Medulla oblongata (tissue), 1 donor: ENCODE measurements around the gene TWNK.

Experiments used
- DNase-seq: peaks from one replicate; pipeline ENCODE4 v3.0.0-alpha.2; 2015; ENCODE audit errors: extremely low spot score

TWNK gene

GRCh38 chr10:100986952-100987684 lies at the start of gene TWNK, which contains the start of gene MRPL43:
Gene TWNK, plus strand, starts transcription at chr10:100987543. Its CDS starts 668 bp downstream, at chr10:100988211.
Gene MRPL43, minus strand, starts transcription at chr10:100987497. Its CDS starts 54 bp downstream, at chr10:100987443.
- DNase-seq, result peak; percentile 91

- no peak for DNase-seq
Observed at GRCh38 chr10:100939763-100940344, 47.5 kb upstream of the TWNK start.

GRCh38 chr10:100942229-100942628 lies 45.1 kb upstream of the TWNK start:
- DNase-seq, result no peak

GRCh38 chr10:100943508-100943907 lies 43.8 kb upstream of the TWNK start:
- DNase-seq, result no peak

GRCh38 chr10:100945754-100946153 lies 41.6 kb upstream of the TWNK start:
- DNase-seq, result no peak

GRCh38 chr10:100948916-100949315 lies 38.4 kb upstream of the TWNK start:
- DNase-seq, result no peak

GRCh38 chr10:100960251-100960650 lies 27.1 kb upstream of the TWNK start:
- no peak for DNase-seq

- DNase-seq, result no peak
Observed at GRCh38 chr10:100962351-100963080, 24.8 kb upstream of the TWNK start.

GRCh38 chr10:100963826-100964225 lies 23.5 kb upstream of the TWNK start:
- no peak for DNase-seq

GRCh38 chr10:100965820-100966219 lies 21.5 kb upstream of the TWNK start:
- DNase-seq, result no peak

GRCh38 chr10:100966887-100967286 lies 20.5 kb upstream of the TWNK start:
- DNase-seq, result no peak

- DNase-seq, result no peak
Observed at GRCh38 chr10:100967332-100967731, 20.0 kb upstream of the TWNK start.

GRCh38 chr10:100968062-100968736 lies 19.1 kb upstream of the TWNK start:
- no peak for DNase-seq

- no peak for DNase-seq
Observed at GRCh38 chr10:100968863-100969186, 18.5 kb upstream of the TWNK start.

- peak; percentile 24 for DNase-seq
Observed at GRCh38 chr10:100969187-100970075, 17.9 kb upstream of the TWNK start, which contains the start of gene SEMA4G. Gene SEMA4G, plus strand, starts transcription at chr10:100969504. Its CDS starts 3,409 bp downstream, at chr10:100972913.

- DNase-seq, result no peak
Observed at GRCh38 chr10:100970076-100970913, 17.0 kb upstream of the TWNK start.

- DNase-seq, result no peak
Observed at GRCh38 chr10:100970914-100971811, 16.2 kb upstream of the TWNK start.

GRCh38 chr10:100972115-100972903 lies 15.0 kb upstream of the TWNK start:
- no peak for DNase-seq
